Astrocyte (in vitro differentiated cells and primary cell): Measurements from ENCODE around the gene MAP4K2.

Experiments
- EZH2 ChIP-seq: IDR thresholded peaks from 2 replicates; pipeline ENCODE4 v1.6.1; 2012; ENCODE audit warnings: mild to moderate bottlenecking, low read length, inconsistent platforms; ENCODE audit not compliant: insufficient read depth
- TF ChIP-seq, protein P1 (sequence below): IDR thresholded peaks from 2 replicates; pipeline ENCODE4 v1.5.1; 2011; ENCODE audit warnings: low read depth, mild to moderate bottlenecking, inconsistent platforms, low read length, moderate library complexity; ENCODE audit not compliant: insufficient read depth

GRCh38 chr11:64832467-64833197, 29.6 kb upstream of the MAP4K2 start:
- TF ChIP-seq, protein P1, sequence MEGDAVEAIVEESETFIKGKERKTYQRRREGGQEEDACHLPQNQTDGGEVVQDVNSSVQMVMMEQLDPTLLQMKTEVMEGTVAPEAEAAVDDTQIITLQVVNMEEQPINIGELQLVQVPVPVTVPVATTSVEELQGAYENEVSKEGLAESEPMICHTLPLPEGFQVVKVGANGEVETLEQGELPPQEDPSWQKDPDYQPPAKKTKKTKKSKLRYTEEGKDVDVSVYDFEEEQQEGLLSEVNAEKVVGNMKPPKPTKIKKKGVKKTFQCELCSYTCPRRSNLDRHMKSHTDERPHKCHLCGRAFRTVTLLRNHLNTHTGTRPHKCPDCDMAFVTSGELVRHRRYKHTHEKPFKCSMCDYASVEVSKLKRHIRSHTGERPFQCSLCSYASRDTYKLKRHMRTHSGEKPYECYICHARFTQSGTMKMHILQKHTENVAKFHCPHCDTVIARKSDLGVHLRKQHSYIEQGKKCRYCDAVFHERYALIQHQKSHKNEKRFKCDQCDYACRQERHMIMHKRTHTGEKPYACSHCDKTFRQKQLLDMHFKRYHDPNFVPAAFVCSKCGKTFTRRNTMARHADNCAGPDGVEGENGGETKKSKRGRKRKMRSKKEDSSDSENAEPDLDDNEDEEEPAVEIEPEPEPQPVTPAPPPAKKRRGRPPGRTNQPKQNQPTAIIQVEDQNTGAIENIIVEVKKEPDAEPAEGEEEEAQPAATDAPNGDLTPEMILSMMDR, result no peak
- TF ChIP-seq EZH2, result no peak
